IMR-90 (cell line): ENCODE measurements around the gene TBC1D10A. TPM values are rescaled to one million over a fixed set of nuclear protein-coding genes. Genes with fewer than 3 reads are reported as not detected.

Source experiments
- ATAC-seq: fragments of 200-7000 bp; cut with Tn5 transposase; 2 replicates; pipeline ENCODE4 v1.9.1; 2020; ENCODE audit warnings: low read depth, mild to moderate bottlenecking, moderate library complexity
- BruUV-seq: library from RNA; stranded (reverse); fragments of 400-500 nt; replicated peaks from 2 replicates; lab custom pipeline; 2021; lab: Mats Ljungman, UMichigan
- CTCF ChIA-PET: fragments of 300-600 bp; formaldehyde crosslinking; extraction: SDS; loops from one replicate; lab custom pipeline; 2021; ENCODE audit warnings: antibody characterized with exemption; lab: Yijun Ruan, JAX
- POLR2A ChIA-PET: fragments of 300-600 bp; sonication (Branson Sonifier 250); formaldehyde crosslinking; loops from one replicate; lab custom pipeline; 2022; ENCODE audit warnings: antibody characterized with exemption; ENCODE audit not compliant: unreplicated experiment; lab: Charles Lee
- DNase-seq: peaks from one replicate; pipeline ENCODE4 v3.0.0; 2013
- H2AFZ ChIP-seq: replicated peaks from 2 replicates; pipeline ENCODE3; 2013; ENCODE audit warnings: low read length, mild to moderate bottlenecking; ENCODE audit not compliant: poor library complexity
- H2AK5ac ChIP-seq: 2 replicates; pipeline ENCODE4 v1.6.1; 2013; ENCODE audit warnings: low read depth, low read length, inconsistent platforms
- H2AK9ac ChIP-seq: replicated peaks from 2 replicates; pipeline ENCODE3; 2013; ENCODE audit warnings: mild to moderate bottlenecking, low read depth, low read length, moderate library complexity; ENCODE audit not compliant: poor library complexity
- H2BK120ac ChIP-seq: 2 replicates; pipeline ENCODE4 v1.6.1; 2013; ENCODE audit warnings: low read depth, low read length, inconsistent platforms
- H2BK15ac ChIP-seq: 3 replicates; pipeline ENCODE4 v1.6.1; 2013; ENCODE audit warnings: low read depth, low read length, inconsistent platforms
- H2BK20ac ChIP-seq: 2 replicates; pipeline ENCODE4 v1.6.1; 2013; ENCODE audit warnings: low read depth, mild to moderate bottlenecking, inconsistent platforms, low read length, moderate library complexity
- H2BK5ac ChIP-seq: 2 replicates; pipeline ENCODE4 v1.6.1; 2013; ENCODE audit warnings: mild to moderate bottlenecking, low read depth, low read length, inconsistent platforms; ENCODE audit not compliant: poor library complexity, severe bottlenecking
- H3K14ac ChIP-seq: replicated peaks from 2 replicates; pipeline ENCODE4 v1.6.1; 2013; ENCODE audit warnings: low read depth, low read length, inconsistent platforms
- H3K18ac ChIP-seq: 2 replicates; pipeline ENCODE4 v1.6.1; 2013; ENCODE audit warnings: low read depth, low read length, control low read depth
- H3K23ac ChIP-seq: 2 replicates; pipeline ENCODE4 v1.6.1; 2013; ENCODE audit warnings: low read depth, low read length, inconsistent platforms
- H3K27ac ChIP-seq: 2 replicates; pipeline ENCODE4 v1.5.1; 2013; ENCODE audit warnings: mild to moderate bottlenecking, control low read depth, low read length; ENCODE audit not compliant: insufficient read depth
- H3K27me3 ChIP-seq: 2 replicates; pipeline ENCODE4 v1.6.1; 2013; ENCODE audit warnings: low read length; ENCODE audit not compliant: control insufficient read depth, insufficient read depth
- H3K36me3 ChIP-seq: 2 replicates; pipeline ENCODE4 v1.6.1; 2013; ENCODE audit warnings: low read length, mixed read lengths; ENCODE audit not compliant: control insufficient read depth, insufficient read depth
- H3K4ac ChIP-seq: 2 replicates; pipeline ENCODE4 v1.6.1; 2013; ENCODE audit warnings: low read depth, low read length, inconsistent platforms
- H3K4me1 ChIP-seq: 2 replicates; pipeline ENCODE4 v1.6.1; 2013; ENCODE audit warnings: low read length, mixed read lengths; ENCODE audit not compliant: control insufficient read depth, insufficient read depth
- H3K4me2 ChIP-seq: 2 replicates; pipeline ENCODE4 v1.6.1; 2013; ENCODE audit warnings: low read depth, mild to moderate bottlenecking, control low read depth, low read length, moderate library complexity
- H3K4me3 ChIP-seq: 2 replicates; pipeline ENCODE4 v1.5.1; 2013; ENCODE audit warnings: low read depth, mild to moderate bottlenecking, control low read depth, low read length, moderate library complexity; ENCODE audit not compliant: insufficient read depth
- H3K56ac ChIP-seq: 2 replicates; pipeline ENCODE4 v1.6.1; 2013; ENCODE audit warnings: low read length, inconsistent platforms; ENCODE audit not compliant: insufficient read depth; ENCODE audit errors: extremely low read depth
- H3K79me1 ChIP-seq, 2 experiments: 2 replicates each; pipeline ENCODE4 v1.6.1; 2013; ENCODE audit warnings: low read length in 2 of 2, inconsistent platforms in 1 of 2, low read depth in 1 of 2
- H3K9ac ChIP-seq: 2 replicates; pipeline ENCODE4 v1.6.1; 2013; ENCODE audit warnings: low read depth, low read length, control low read depth
- H3K9me1 ChIP-seq: 2 replicates; pipeline ENCODE4 v1.6.1; 2013; ENCODE audit warnings: low read length, inconsistent platforms; ENCODE audit not compliant: insufficient read depth
- H3K9me3 ChIP-seq: 2 replicates; pipeline ENCODE4 v1.6.1; 2013; ENCODE audit warnings: low read length; ENCODE audit not compliant: control insufficient read depth, insufficient read depth
- H4K20me1 ChIP-seq: 2 replicates; pipeline ENCODE4 v1.6.1; 2013; ENCODE audit warnings: low read length, inconsistent platforms; ENCODE audit not compliant: insufficient read depth
- H4K5ac ChIP-seq: 2 replicates; pipeline ENCODE4 v1.6.1; 2013; ENCODE audit warnings: mild to moderate bottlenecking, low read depth, low read length, control low read depth
- H4K8ac ChIP-seq, 2 experiments: 2 replicates each; pipeline ENCODE4 v1.6.1; 2013; ENCODE audit warnings: low read depth in 2 of 2, low read length in 2 of 2, control low read depth in 1 of 2, inconsistent platforms in 1 of 2
- H4K91ac ChIP-seq: 2 replicates; pipeline ENCODE4 v1.6.1; 2013; ENCODE audit warnings: low read depth, low read length, inconsistent platforms; ENCODE audit not compliant: insufficient read depth
- BHLHE40 ChIP-seq: fragments of 150-350 bp; IDR thresholded peaks from 2 replicates; pipeline ENCODE4 v1.6.1; 2016; ENCODE audit warnings: mild to moderate bottlenecking, low read depth, low read length
- CEBPB ChIP-seq: IDR thresholded peaks from 2 replicates; pipeline ENCODE4 v1.6.1; 2012; ENCODE audit warnings: low read depth, low read length, improper control_type of control experiment
- CHD1 ChIP-seq: IDR thresholded peaks from 2 replicates; pipeline ENCODE4 v1.6.1; 2012; ENCODE audit warnings: low read depth, low read length, improper control_type of control experiment
- FOS ChIP-seq: fragments of 150-350 bp; IDR thresholded peaks from 2 replicates; pipeline ENCODE4 v1.6.1; 2016; ENCODE audit warnings: low read depth, low read length
- MAFK ChIP-seq: IDR thresholded peaks from 2 replicates; pipeline ENCODE4 v1.6.1; 2012; ENCODE audit warnings: low read depth, low read length, improper control_type of control experiment
- MAZ ChIP-seq: IDR thresholded peaks from 2 replicates; pipeline ENCODE4 v1.6.1; 2012; ENCODE audit warnings: low read depth, mild to moderate bottlenecking, low read length, improper control_type of control experiment, moderate library complexity, borderline replicate concordance
- MXI1 ChIP-seq: IDR thresholded peaks from 2 replicates; pipeline ENCODE4 v1.6.1; 2012; ENCODE audit warnings: low read depth, mild to moderate bottlenecking, low read length, moderate library complexity, borderline replicate concordance
- NFE2L2 ChIP-seq: fragments of 150-350 bp; IDR thresholded peaks from 2 replicates; pipeline ENCODE4 v1.6.1; 2016; ENCODE audit warnings: low read depth, mild to moderate bottlenecking, low read length
- POLR2A ChIP-seq: IDR thresholded peaks from 2 replicates; pipeline ENCODE4 v1.6.1; 2012; ENCODE audit warnings: mild to moderate bottlenecking, low read depth, low read length
- RAD21 ChIP-seq: IDR thresholded peaks from 2 replicates; pipeline ENCODE4 v1.6.1; 2012; ENCODE audit warnings: low read length, improper control_type of control experiment
- RCOR1 ChIP-seq: IDR thresholded peaks from 2 replicates; pipeline ENCODE4 v1.6.1; 2012; ENCODE audit warnings: mild to moderate bottlenecking, low read length, improper control_type of control experiment; ENCODE audit not compliant: insufficient replicate concordance
- RFX5 ChIP-seq: IDR thresholded peaks from 2 replicates; pipeline ENCODE4 v1.8.0; 2012; ENCODE audit warnings: low read depth, mild to moderate bottlenecking, low read length, moderate library complexity
- SMC3 ChIP-seq: fragments of 150-350 bp; IDR thresholded peaks from 2 replicates; pipeline ENCODE4 v1.6.1; 2016; ENCODE audit warnings: low read depth, mild to moderate bottlenecking, antibody characterized with exemption, low read length, moderate library complexity
- WGBS, 2 experiments: methylation state at CpG; one replicate each; pipeline versions ENCODE4 v1.1.5 to v1.1.7; 2013; ENCODE audit warnings: missing lambda C conversion rate in 2 of 2; ENCODE audit not compliant: insufficient read length in 1 of 2; ENCODE audit errors: extremely low coverage in 2 of 2; 5-methylcytosine and 5-hydroxymethylcytosine counted together
- dilution Hi-C: fragments of 300-500 bp; cut with HindIII; formaldehyde crosslinking; loops from one replicate; pipeline ENCODE4 v1.14.3; 2018; ENCODE audit warnings: low sequenced_read_pairs; ENCODE audit not compliant: unreplicated experiment
- in situ Hi-C: fragments of 300-500 bp; cut with MboI; formaldehyde crosslinking; loops from 3 replicates; pipeline ENCODE4 v1.14.3; 2019; ENCODE audit warnings: low sequenced_read_pairs, inconsistent platforms, mixed read lengths
- intact Hi-C: fragments of 100-400 bp; cut with micrococcal nuclease; formaldehyde crosslinking; loops from 2 replicates; pipeline ENCODE4 v1.10.0; 2022
- polyA plus RNA-seq, 3 experiments: library from polyadenylated mRNA; depleted of rRNA; stranded (reverse); fragments of >200 nt; gene quantifications; 2 replicates each; pipeline ENCODE4 v1.2.3, GENCODE V29; 2012; ENCODE audit warnings: low replicate concordance in 1 of 3
- total RNA-seq: library from RNA; depleted of rRNA; stranded (reverse); fragments of >200 nt; gene quantifications from 2 replicates; pipeline ENCODE4 v1.2.3, GENCODE V29; 2012
- TF ChIP-seq, protein P1 (sequence below): conservative IDR thresholded peaks from 2 replicates; pipeline ENCODE4 v1.5.1; 2012; ENCODE audit warnings: mild to moderate bottlenecking, low read depth, low read length, improper control_type of control experiment
- TF ChIP-seq, protein P2 (sequence below): fragments of 150-350 bp; IDR thresholded peaks from 2 replicates; pipeline ENCODE4 v1.6.1; 2016; ENCODE audit warnings: low read depth, mild to moderate bottlenecking, low read length, moderate library complexity, borderline replicate concordance
- TF ChIP-seq, protein P3 (sequence below): fragments of 150-350 bp; IDR thresholded peaks from 2 replicates; pipeline ENCODE4 v1.6.1; 2017; ENCODE audit warnings: mild to moderate bottlenecking, antibody characterized with exemption, low read length, low read depth

TBC1D10A gene
- total and polyA plus RNA-seq, 2 of the 4 experiments (the other 2 are of a cell fraction), result 16.3 to 33.1 TPM

DNA sequence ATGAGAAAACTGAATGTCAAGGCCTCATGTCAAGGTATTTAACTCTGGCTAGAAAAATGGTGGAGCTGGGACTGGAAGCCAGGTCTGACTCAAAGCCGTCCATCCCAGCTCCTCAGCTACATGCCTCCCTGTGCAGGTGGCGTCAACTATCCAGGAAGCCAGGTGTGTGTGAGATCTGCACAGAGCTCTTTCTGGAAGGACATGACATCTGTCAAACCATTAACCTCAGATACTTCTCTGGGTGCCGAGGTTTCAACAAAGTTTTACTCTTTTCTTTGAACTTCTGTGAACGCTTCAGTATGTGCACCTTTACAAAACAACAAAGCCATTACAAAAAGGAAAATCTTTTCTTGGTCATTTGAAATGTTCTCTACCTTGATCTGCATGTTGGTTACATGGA is 30.4 kb downstream of the TBC1D10A start:
- Histone ChIP-seq H3K79me1 (peaks cover 10 to 18% of the 10 kb centered on the region in 2 experiments; a peak in 3 of 4 replicates), H3K14ac (no peak overlapping the region), H3K9me3 (no peaks in the 10 kb centered on the region), H2AK9ac (no peak overlapping the region), H3K4me2 (no peak overlapping the region), H4K5ac (no peak overlapping the region), H3K27me3 (no peaks in the 10 kb centered on the region), H3K18ac (no peak overlapping the region), H3K56ac (no peak overlapping the region), H3K9ac (no peak overlapping the region), H3K23ac (no peak overlapping the region), H2AFZ (no peak overlapping the region), H4K91ac (no peak overlapping the region), H3K27ac (no peak overlapping the region), H4K20me1 (peaks cover 22% of the 10 kb centered on the region), H3K4ac (no peak overlapping the region), H3K4me3 (no peak overlapping the region), H2BK5ac (no peak overlapping the region), H2BK120ac (no peak overlapping the region), H3K36me3 (peaks cover 85% of the 10 kb centered on the region), H3K4me1 (peaks cover 2% of the 10 kb centered on the region; the same call in 1 of the 2 replicates), H2BK20ac (no peak overlapping the region), H2BK15ac (no peak overlapping the region), H2AK5ac (no peak overlapping the region), H3K9me1 (no peaks in the 10 kb centered on the region; the same call in 1 of the 2 replicates), H4K8ac (no peak overlapping the region)
- POLR2A ChIA-PET, result interaction anchor here (0.5 kb wide), 1 partner anchor 26 kb away, joined by 6 read pairs; no protein-coding TSS in a partner anchor
- CTCF ChIA-PET, result interaction anchor here (0.7 kb wide), 1 partner anchor 9 kb away, joined by 3 read pairs; no protein-coding TSS in a partner anchor
- ATAC-seq (no peak), DNase-seq (no peak)
- no CpG with 5 or more reads among the region's 4 CpGs for WGBS, 2 experiments
- in situ Hi-C loops (no loop called here), dilution Hi-C loops (no loop called here), intact Hi-C loops (no loop called here)
- no peak for TF ChIP-seq RFX5
- TF ChIP-seq FOS, result no peak
- TF ChIP-seq NFE2L2, result no peak
- TF ChIP-seq BHLHE40, result no peak
- no peak for TF ChIP-seq MAZ
- TF ChIP-seq, protein P1, sequence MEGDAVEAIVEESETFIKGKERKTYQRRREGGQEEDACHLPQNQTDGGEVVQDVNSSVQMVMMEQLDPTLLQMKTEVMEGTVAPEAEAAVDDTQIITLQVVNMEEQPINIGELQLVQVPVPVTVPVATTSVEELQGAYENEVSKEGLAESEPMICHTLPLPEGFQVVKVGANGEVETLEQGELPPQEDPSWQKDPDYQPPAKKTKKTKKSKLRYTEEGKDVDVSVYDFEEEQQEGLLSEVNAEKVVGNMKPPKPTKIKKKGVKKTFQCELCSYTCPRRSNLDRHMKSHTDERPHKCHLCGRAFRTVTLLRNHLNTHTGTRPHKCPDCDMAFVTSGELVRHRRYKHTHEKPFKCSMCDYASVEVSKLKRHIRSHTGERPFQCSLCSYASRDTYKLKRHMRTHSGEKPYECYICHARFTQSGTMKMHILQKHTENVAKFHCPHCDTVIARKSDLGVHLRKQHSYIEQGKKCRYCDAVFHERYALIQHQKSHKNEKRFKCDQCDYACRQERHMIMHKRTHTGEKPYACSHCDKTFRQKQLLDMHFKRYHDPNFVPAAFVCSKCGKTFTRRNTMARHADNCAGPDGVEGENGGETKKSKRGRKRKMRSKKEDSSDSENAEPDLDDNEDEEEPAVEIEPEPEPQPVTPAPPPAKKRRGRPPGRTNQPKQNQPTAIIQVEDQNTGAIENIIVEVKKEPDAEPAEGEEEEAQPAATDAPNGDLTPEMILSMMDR, result no peak
- TF ChIP-seq, protein P2, sequence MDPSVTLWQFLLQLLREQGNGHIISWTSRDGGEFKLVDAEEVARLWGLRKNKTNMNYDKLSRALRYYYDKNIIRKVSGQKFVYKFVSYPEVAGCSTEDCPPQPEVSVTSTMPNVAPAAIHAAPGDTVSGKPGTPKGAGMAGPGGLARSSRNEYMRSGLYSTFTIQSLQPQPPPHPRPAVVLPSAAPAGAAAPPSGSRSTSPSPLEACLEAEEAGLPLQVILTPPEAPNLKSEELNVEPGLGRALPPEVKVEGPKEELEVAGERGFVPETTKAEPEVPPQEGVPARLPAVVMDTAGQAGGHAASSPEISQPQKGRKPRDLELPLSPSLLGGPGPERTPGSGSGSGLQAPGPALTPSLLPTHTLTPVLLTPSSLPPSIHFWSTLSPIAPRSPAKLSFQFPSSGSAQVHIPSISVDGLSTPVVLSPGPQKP, result no peak
- TF ChIP-seq POLR2A, result no peak
- no peak for TF ChIP-seq SMC3
- no peak for TF ChIP-seq MAFK
- no peak for TF ChIP-seq CEBPB
- TF ChIP-seq MXI1, result no peak
- no peak for TF ChIP-seq RAD21
- no peak for TF ChIP-seq RCOR1
- TF ChIP-seq, protein P3, sequence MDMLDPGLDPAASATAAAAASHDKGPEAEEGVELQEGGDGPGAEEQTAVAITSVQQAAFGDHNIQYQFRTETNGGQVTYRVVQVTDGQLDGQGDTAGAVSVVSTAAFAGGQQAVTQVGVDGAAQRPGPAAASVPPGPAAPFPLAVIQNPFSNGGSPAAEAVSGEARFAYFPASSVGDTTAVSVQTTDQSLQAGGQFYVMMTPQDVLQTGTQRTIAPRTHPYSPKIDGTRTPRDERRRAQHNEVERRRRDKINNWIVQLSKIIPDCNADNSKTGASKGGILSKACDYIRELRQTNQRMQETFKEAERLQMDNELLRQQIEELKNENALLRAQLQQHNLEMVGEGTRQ, result no peak
- TF ChIP-seq CHD1, result no peak
- no TSS peak for BruUV-seq
